HEK293 (cell line): ENCODE data around the gene RNF151.

Source experiments
- IKZF3 ChIP-seq: fragments of 450-650 bp; IDR thresholded peaks from 2 replicates; pipeline ENCODE4 v1.5.0; 2018; ENCODE audit warnings: missing biosample characterization, mild to moderate bottlenecking, missing genetic modification characterization, moderate library complexity
- REST ChIP-seq: fragments of 450-650 bp; formaldehyde crosslinking; IDR thresholded peaks from 2 replicates; pipeline ENCODE4 v1.5.1; 2016; ENCODE audit warnings: missing biosample characterization, missing genetic modification characterization
- ZBTB20 ChIP-seq: fragments of 450-650 bp; formaldehyde crosslinking; IDR thresholded peaks from 2 replicates; pipeline ENCODE4 v1.5.1; 2016; ENCODE audit warnings: missing biosample characterization, missing genetic modification characterization
- TF ChIP-seq, protein P1 (sequence below): fragments of 450-650 bp; formaldehyde crosslinking; IDR thresholded peaks from 2 replicates; pipeline ENCODE4 v1.5.1; 2016; ENCODE audit warnings: missing biosample characterization, missing genetic modification characterization

DNA sequence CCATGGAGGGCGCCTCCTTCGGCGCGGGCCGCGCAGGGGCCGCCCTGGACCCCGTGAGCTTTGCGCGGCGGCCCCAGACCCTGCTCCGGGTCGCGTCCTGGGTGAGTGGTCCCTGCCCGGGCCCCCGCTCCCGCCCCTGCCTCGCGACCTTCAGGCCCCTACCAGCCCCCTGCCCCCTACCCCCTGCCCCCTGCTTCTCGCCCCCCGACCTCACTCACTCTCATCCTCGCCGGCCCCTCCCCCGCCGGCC is 23.4 kb downstream of the RNF151 start:
- TF ChIP-seq IKZF3 (tag by site-specific recombination): no peak
- TF ChIP-seq REST (tag by site-specific recombination): no peak
- TF ChIP-seq, protein P1, sequence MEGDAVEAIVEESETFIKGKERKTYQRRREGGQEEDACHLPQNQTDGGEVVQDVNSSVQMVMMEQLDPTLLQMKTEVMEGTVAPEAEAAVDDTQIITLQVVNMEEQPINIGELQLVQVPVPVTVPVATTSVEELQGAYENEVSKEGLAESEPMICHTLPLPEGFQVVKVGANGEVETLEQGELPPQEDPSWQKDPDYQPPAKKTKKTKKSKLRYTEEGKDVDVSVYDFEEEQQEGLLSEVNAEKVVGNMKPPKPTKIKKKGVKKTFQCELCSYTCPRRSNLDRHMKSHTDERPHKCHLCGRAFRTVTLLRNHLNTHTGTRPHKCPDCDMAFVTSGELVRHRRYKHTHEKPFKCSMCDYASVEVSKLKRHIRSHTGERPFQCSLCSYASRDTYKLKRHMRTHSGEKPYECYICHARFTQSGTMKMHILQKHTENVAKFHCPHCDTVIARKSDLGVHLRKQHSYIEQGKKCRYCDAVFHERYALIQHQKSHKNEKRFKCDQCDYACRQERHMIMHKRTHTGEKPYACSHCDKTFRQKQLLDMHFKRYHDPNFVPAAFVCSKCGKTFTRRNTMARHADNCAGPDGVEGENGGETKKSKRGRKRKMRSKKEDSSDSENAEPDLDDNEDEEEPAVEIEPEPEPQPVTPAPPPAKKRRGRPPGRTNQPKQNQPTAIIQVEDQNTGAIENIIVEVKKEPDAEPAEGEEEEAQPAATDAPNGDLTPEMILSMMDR (tag by site-specific recombination): no peak
- TF ChIP-seq ZBTB20 (tag by site-specific recombination): no peak
